HFF-Myc (cell line): ENCODE data around the gene ABCF2.

ENCODE experiments used
- DNase-seq: peaks from one replicate; pipeline ENCODE4 v3.0.0-alpha.2; 2011; ENCODE audit warnings: low read depth; ENCODE audit errors: extremely low read depth
- H3K4me3 ChIP-seq: replicated peaks from 2 replicates; pipeline ENCODE4 v1.5.1; 2011; ENCODE audit warnings: low read depth, mild to moderate bottlenecking, control low read depth, low read length
- CTCF ChIP-seq: IDR thresholded peaks from 2 replicates; pipeline ENCODE4 v1.5.1; 2012; ENCODE audit warnings: mild to moderate bottlenecking, low read depth, low read length, control low read depth; ENCODE audit errors: missing control alignments

ABCF2 gene

GRCh38 chr7:151260883-151261282, 33.9 kb upstream of the ABCF2 start:
- H3K4me3 ChIP-seq, result no peak overlapping the region
- no peak for TF ChIP-seq CTCF
- no peak for DNase-seq

- DNase-seq, result no peak
- no peak overlapping the region for H3K4me3 ChIP-seq
- no peak for TF ChIP-seq CTCF
Observed at GRCh38 chr7:151260471-151260870, 33.5 kb upstream of the ABCF2 start.

GRCh38 chr7:151257990-151258389, 31.0 kb upstream of the ABCF2 start:
- H3K4me3 ChIP-seq, result no peak overlapping the region
- no peak for DNase-seq
- no peak for TF ChIP-seq CTCF

- H3K4me3 ChIP-seq, result no peak overlapping the region
- no peak for DNase-seq
- TF ChIP-seq CTCF, result no peak
Observed at GRCh38 chr7:151256410-151257045, 29.5 kb upstream of the ABCF2 start.

GRCh38 chr7:151255390-151255789, 28.4 kb upstream of the ABCF2 start:
- no peak for DNase-seq
- TF ChIP-seq CTCF, result no peak
- no peak overlapping the region for H3K4me3 ChIP-seq

- H3K4me3 ChIP-seq, result no peak overlapping the region
- TF ChIP-seq CTCF, result no peak
- DNase-seq, result no peak
Observed at GRCh38 chr7:151254851-151255250, 27.8 kb upstream of the ABCF2 start.

GRCh38 chr7:151254316-151254715, 27.3 kb upstream of the ABCF2 start:
- no peak for TF ChIP-seq CTCF
- no peak for DNase-seq
- H3K4me3 ChIP-seq, result no peak overlapping the region
